Activated CD4-positive, alpha-beta T cell treated with anti-CD3 and anti-CD28 coated beads for 1 hour (primary cell): ENCODE data around the gene ABCF2.

ENCODE experiments used
- DNase-seq: peaks from one replicate; pipeline ENCODE4 v3.0.0-alpha.2; 2020

Gene ABCF2

DNA sequence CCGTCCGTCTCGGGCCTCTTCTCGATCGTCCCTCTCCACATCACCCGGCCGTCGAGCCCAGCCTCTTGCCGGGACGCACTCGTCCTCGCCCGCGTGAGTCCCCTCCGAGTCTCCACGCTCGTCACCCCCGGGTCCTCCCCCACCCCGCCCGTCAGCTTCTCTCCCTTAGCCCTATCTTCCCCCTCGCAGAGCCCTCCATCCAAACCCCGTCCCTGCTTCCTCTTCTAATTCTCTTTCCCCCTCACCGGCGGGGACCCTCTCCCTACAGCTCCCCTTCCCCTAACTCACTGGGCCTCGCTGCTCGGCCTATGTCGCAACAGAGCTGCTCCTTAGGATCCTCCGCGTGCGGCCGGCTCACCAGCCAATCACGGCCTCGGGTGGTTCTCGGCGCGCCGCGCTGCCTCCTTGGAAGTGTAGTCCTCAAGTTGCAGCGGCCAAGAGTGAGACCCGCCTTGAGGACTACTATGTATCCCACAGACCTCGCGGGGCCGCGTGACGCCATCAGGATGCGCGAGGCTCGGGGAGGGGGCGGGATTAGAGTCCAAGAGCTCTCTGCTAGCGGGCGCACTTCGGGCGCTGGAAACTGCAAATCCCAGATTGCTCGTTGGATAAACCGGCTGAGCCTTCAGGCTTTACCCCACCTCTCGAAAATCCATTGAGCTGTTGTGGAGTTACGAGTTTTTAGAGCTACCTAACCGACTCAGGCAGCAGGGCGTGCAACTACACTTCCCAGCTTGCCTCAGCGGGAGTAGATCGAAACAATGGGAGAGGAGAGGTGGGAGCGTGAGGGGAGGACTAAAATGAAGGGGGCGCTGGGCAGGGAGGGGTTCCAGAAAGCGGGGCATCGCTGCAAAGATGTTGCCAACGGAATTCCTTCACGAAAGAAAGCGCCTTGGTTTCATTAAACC is at the start of gene ABCF2:
TSS of gene ABCF2 (minus strand) at position 331 of the 908 bp plus-strand sequence. CDS start 747 bp downstream, outside the sequence.
- DNase-seq = peak; percentile 97

GRCh38 chr7:151275813-151276577 is 49.0 kb upstream of the ABCF2 start:
- no peak for DNase-seq

- no peak for DNase-seq
Measured at GRCh38 chr7:151274936-151275812, 48.2 kb upstream of the ABCF2 start.

GRCh38 chr7:151274396-151274795 is 47.4 kb upstream of the ABCF2 start:
- DNase-seq = no peak

DNA sequence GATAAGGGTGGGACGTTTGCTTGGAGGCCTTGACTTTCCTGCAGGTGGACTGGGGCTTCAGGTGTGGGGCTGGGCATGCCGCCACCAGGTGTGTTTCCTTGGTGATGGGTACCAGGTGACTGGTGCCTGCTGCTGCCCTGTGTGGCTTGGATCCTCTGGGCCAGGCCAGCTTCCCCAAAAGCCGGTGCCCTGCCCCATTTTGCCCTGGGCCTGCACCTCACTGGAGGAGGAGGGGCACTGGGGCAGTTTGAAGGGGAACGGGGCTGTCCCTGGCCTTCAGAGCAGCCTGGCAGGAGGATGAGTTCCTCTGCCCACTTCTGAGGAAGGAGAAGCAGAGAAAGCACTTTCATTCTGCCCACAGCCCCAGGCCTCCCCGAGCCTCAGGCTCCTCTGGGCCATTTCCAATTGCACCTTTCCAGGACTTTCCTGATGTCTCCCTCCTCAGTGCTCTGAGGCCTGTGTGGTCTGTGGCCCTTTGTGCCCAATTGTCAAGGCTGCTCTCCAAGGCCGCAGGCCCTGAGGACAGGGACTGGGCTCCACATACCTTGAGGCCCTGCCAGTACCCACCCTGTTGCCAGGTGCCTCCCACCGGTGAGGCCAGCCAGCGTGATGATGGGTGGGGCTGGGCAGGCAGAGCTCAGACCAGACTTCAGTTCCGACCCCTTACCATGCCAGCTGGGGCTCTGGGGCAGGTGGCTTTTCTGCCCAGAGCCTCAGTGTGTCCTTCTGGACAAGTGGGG is 46.8 kb upstream of the ABCF2 start:
- no peak for DNase-seq

- DNase-seq = no peak
Measured at GRCh38 chr7:151272877-151273276, 45.9 kb upstream of the ABCF2 start.

DNA sequence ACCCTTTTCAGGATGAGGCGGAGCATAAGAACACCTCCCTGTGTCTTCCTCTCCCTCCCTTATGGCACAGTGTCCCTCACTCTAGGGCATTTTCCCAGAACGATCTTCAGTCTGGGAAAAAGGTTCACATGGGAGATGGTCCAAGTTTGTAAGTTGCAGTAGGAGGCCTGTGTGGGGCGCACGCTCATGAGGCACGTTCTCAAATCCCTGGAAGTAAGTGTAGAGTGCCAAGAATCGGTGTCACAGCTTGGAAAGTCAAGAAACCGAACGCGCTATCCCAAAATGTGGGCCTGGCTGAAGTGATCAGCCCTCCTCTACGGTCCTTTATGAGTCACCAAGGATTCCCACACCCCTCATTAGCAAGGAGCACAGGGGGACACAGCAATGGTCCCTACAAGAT is 45.4 kb upstream of the ABCF2 start:
- no peak for DNase-seq

- DNase-seq = no peak
Measured at GRCh38 chr7:151271699-151272355, 44.8 kb upstream of the ABCF2 start.

GRCh38 chr7:151269511-151269910 is 42.5 kb upstream of the ABCF2 start:
- no peak for DNase-seq

DNA sequence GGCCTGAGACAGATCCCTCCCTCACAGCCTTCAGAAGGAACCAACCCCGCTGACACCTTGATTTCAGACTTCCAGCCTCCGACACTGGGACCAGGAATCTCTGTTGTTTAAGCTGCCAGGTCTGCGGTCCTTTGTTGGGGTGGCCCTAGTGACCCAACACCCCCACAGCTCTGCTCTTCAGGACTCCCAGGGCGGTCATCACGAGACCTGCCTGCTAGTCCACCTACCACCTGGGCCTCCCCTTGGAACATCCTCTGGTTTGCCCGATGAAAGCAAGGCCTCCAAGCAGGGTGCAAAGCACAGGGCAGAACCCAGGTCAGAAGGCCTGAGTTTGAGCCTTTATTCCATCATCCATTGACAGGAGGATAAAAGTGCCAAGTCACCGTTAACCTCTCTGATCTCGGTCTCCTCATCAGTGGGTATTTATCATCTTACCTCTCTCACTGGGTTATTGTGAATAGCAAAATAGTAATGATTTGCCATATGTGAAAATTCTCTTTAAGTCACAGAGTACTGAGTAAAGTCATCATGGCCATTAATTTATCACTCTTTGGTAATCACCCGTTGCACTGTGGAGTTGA is 38.4 kb upstream of the ABCF2 start:
- DNase-seq = no peak

DNA sequence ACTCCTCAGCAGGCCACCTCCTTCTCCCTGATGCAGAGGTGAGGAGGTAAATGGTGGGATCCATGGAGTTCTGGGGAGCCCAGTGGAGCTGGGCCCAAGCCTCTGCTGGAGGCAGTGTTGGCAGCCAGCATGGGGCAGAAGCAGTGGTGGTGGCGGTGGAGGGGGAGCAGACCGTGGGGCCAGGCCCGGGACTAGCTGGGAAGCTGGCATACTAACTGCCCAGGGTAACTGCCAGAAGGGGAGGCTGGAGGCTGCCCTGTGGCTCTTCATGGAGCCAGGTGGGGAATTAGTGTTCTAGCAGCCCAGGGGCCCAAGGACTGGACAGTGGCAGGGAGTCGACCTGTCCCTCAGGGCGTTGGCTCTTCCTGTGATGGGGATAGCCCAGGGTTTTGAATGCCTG is 37.6 kb upstream of the ABCF2 start:
- no peak for DNase-seq

DNA sequence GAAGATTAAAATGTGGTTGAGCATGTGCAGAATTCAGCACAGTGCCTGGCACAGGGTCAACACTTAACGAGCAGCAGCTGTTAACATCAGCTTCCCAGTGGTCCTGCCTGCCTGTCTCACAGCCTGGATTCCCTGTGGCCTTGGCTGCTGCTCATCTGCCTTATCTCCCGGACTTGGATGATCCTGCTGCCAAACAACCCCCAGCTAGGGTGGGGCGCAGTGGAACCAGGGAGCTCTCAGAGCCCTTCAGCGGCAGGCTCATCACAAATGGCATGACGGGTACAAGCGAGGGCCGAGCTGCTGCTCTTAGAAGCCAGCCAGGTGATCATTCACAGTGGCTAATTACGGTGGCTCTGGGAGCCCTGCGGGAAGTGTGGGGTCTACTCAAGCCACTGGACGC is 34.5 kb upstream of the ABCF2 start:
- no peak for DNase-seq

DNA sequence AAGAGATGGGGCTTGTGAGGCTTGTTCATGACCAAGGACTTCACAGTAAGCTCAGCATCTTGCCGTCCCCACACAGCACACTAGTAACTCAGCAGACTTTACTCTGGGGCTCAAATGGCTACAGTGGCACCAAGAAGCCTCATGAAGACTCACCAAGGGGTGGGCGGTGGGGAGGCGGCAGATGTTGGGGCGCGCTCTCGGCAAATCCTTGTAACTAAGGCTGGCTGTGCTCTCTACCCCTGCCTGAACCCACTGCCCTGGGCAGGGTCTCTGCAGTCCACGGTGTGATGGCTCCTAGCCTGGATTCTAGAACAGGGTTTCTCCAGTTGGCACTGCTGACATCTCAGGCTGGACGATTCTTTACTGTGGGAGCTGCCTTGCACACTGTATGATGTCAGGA is 33.9 kb upstream of the ABCF2 start:
- DNase-seq = no peak

DNA sequence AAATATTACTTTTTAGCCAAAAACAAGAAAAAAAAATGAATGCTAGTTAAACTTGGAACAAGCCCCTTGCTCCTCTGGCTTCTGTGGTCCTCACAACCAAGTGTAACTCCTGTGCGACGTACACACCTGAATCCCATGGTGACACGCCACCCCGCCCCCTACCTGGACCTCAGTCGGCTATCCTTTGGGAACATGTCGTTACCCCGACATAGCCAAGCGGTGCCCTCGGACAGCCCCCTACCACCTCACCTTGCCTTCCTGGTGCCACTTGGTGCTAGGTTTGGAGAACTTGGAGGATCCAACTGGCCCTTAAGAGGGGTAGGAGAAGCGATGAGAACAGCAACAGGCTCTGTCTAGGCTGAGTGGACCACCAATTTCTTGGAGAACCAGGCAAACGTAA is 33.5 kb upstream of the ABCF2 start:
- DNase-seq = no peak

GRCh38 chr7:151257990-151258389 is 31.0 kb upstream of the ABCF2 start:
- DNase-seq = no peak

- DNase-seq = no peak
Measured at GRCh38 chr7:151256410-151257045, 29.5 kb upstream of the ABCF2 start.

GRCh38 chr7:151255390-151255789 is 28.4 kb upstream of the ABCF2 start:
- DNase-seq = no peak

DNA sequence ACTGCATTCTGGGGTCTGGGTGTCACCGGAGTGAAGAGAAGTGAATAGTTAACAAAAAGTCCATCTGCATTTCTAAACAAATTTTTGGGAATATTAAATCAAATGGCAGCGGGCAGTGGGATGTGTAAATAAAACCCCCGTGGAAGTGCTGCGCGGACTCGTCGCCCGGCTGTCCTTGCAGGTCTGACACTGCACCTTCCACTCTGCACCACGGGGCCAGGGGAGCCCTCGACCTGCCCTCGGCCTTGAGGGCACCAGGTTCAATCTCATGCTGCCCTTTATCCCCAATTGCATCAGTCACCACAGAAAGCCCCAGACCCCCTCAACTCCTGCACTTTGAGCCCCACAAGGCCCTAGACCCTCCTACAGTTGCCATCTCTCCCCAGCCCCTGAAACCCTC is 27.8 kb upstream of the ABCF2 start:
- no peak for DNase-seq

DNA sequence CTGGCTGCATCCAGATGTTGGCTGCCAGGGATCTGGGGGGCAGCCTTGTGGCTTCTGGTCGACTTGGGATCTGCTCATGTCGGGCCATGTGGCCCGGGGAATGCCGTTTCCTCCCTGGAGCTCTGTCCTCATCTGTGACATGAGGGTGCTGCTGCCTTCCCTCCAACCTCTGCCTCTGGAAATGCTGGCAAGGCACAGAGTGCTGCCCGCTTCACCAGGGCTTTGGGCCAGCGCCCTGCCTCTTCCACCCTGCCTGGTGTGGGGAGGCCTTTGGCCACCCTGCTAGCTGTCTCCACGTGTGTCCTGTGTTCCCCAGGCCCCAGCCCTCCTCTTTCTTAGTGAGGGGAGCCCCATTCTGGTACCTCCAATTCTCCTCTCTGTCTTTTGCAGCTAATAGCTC is 27.3 kb upstream of the ABCF2 start:
- DNase-seq = no peak

GRCh38 chr7:151252961-151253711 is 26.1 kb upstream of the ABCF2 start:
- no peak for DNase-seq
